OCI-LY3 (cell line): ENCODE results near the gene ASCC3.

ENCODE experiments used
- CTCF ChIP-seq: fragments of 200-600, 300-600 bp; sonication (generic); IDR thresholded peaks from 2 replicates; pipeline ENCODE4 v1.5.1; 2014; ENCODE audit warnings: antibody characterized with exemption, low read length, low read depth
- EZH2phosphoT487 ChIP-seq: fragments of 200-600 bp; shearing (Covaris generic); IDR thresholded peaks from 2 replicates; pipeline ENCODE4 v1.6.1; 2018; ENCODE audit warnings: antibody characterized with exemption, mixed run types, low read depth

- TF ChIP-seq CTCF (no peak), EZH2phosphoT487 (no peak)
Measured at GRCh38 chr6:100901582-100901981, 20.5 kb upstream of the ASCC3 start.
